GM21423 (cell line): ENCODE data around the gene VASH1.

Experiments used
- ATAC-seq: cut with Tn5 transposase; IDR thresholded peaks from one replicate; pipeline ENCODE4 v1.9.1; 2021; ENCODE audit warnings: mild to moderate bottlenecking, moderate library complexity; ENCODE audit not compliant: unreplicated experiment

VASH1 gene

DNA sequence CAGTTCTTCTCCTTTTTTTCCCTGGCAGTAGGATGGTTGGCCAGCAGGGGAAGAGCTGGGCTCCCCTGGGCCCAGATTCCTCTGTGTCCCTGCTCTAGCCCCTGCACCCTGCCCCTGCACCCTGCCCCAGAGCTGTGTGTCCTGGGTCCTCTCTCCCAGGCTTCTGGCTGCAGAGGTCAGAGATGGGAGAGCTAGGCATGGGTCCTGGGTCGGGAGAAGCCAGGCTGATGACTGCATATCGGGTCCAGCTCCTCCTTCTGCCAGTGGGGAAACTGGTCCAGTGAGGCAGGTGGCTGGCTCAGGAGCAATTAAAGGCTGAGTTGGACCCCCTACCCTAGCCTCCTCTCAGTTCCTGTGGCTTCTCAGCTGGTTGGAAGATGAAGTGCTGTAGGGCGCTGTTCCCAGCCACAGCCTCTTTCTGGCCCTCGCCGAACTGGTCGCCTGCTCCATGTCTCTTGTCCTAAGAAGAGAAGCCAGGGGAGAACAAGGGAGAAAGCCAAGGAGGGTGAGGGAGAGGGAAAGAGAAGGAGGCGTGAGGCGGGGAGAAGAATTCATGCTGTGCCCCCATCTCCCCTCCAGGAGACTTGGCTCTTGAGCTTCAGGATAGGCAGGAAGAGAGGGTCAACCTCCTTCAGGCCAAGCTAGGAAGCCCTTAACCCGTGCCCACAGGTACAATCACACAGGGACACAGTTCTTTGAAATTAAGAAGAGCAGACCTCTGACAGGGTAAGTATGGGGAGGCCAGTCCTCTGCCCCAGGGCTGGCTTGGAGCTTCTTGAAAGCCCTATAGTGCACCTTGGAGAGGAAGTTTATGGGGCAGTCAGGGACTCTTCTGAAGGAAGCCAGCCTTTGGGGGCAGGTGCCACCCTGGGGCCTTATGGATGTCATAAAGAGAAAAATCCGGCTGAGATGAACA lies 9.5 kb downstream of the VASH1 start:
- ATAC-seq, result no peak

- no peak for ATAC-seq
Observed at GRCh38 chr14:76771437-76771980, 10.2 kb downstream of the VASH1 start.

DNA sequence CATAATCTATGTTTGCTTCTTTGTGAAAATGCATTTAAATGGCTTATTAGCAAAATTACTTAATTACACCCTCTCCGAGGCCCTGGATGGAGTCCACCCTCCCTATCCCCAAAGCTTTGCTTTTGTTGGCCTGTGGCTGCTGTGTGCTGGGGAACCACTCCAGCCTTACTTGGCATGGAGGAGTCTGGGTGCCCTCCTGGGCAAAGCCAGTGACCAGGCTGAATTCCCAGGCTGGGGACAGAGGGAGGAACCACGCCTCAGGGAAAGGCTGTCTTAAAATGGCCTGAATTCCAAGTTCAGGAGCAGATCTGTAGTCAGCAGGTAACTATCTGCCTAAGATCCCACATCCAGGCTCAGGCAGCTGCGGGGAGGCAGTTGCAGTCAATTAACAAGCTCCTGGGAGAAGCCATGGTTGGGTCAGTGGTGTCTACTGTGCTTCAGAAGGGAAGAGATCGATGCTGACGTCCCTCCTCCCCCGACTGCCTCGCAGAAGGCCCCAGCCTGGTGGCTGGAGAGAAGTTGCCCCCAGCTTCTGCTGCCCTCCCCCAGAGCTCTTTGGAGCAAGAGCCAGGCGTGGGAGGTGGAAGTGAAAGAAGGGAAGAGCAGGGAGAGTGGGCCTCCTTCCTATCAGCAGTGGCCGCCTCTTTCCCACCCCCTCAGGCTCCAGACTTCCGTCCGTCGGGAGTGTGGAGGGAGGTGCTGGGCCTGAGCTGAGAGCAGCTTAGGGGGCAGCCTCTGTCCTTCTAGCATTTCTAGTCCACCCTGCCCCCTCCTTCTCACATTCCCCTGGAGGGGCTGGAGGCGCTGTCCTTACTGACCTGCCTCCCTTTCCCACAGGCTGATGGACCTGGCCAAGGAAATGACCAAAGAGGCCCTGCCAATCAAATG lies 11.3 kb downstream of the VASH1 start:
- no peak for ATAC-seq

DNA sequence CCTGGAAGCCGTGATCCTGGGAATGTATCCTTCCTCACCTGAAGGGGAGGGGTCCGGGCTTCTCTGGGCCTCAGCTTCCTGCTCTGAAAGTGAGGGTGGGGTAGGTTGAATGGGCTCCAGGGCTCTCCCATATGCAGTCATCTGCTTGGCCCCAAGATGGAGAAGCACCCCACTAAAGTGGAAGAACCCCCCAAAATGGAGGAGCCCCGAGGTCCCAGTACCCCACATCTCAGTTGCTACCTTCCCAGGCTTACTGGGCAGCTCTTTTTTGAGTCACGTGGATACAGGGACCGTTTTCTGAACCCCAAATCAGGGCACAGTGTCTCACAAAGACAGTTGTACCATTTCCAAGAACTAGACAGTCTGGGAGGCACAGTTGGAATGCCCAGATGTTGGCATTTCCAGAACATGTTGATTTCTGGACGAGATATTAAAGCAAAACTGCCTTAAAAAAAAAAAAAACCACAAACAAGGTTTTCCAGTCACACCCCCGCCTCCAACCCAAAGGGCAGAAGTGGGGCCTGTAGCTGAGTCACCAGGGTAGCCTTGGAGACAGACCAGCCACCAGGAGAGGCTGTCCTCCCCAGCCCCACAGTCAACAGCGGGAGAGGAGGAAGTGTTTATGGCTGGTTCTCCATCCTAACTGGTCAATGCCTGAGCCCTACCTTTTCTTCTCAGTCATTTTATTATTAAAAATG lies 12.1 kb downstream of the VASH1 start:
- ATAC-seq, result no peak

- no peak for ATAC-seq
Observed at GRCh38 chr14:76773956-76774820, 12.9 kb downstream of the VASH1 start.

DNA sequence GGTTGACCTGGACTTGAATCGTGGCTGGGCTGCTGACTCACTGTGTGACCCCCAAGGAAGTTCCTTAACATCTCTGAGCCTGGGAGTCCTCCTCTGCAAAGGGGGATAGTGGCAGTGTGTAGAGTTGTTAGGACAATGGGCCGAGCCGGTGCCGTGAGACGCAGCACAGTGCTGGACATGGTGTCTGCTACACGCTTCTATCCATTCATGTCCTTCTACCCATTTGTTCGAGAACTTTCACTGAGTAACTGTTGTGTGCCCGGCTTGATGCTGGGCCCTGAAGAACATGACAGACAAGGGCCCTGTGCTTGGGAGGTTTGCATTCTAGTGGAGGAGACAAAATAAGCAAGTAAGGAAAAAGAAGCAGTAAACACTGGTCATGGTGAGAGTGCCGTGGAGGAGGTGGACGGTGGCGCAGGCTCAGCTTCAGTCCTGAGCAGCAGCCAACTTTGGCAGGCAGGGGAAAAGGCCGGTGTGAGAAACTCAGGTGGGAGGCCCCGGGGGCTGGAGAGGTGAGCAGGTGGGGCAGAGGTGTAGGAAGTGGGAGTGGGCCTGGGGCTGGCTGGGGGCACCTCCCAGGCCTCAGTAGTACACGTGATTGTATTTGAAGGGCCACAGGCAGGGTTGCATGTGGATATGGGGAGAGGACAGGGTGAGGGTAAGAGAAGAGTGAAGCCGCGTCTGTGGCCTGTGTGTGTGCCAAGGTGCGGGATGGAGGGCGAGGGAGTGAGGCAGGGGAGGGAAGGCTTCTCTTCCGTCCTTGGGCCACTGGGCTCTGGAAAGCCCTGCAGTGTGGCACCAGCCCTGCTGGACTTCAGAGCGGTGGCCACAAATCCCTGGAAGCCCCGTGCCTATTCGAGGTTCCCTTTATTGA lies 13.8 kb downstream of the VASH1 start:
- no peak for ATAC-seq

- no peak for ATAC-seq
Observed at GRCh38 chr14:76775695-76776427, 14.6 kb downstream of the VASH1 start.

DNA sequence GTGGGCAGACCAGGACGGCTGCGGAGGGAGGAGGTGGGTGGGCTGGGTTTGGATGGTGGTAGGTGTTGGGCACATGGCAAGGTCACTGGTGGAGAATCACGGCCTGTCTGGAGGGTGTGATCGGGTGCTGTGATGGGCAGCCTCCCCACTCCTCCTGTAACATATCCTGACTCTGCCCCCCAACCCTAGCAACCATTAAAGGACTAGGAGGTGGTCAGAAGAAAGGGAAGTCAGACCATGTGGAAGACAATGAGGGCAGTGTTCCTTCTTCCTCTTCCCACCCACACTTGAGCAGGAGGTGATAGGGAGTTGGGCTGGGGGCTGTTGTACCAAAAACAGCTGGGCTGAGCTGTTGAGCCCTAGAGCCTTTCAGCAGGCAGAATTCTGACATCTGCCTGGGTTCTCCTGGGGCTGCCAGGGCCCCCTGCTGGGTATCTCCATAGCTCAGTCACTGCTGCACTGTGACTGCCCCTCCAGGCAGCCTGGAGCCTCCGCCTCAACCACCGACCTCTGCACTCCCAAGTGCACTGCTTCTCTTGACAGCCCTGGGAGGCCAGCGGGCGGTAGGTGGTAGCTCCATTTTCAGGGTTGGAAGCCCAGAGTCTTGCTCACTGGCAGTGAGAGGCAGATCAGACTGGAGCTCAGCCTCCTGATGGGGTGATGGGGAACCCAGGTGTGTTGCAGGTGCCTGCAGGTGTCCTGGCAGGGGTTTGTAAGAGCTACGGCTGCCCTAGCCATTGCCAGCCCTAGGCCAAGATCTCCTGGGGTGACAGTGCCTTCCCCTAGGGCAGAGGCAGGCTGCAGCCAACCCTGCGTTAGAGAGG lies 15.4 kb downstream of the VASH1 start:
- no peak for ATAC-seq

DNA sequence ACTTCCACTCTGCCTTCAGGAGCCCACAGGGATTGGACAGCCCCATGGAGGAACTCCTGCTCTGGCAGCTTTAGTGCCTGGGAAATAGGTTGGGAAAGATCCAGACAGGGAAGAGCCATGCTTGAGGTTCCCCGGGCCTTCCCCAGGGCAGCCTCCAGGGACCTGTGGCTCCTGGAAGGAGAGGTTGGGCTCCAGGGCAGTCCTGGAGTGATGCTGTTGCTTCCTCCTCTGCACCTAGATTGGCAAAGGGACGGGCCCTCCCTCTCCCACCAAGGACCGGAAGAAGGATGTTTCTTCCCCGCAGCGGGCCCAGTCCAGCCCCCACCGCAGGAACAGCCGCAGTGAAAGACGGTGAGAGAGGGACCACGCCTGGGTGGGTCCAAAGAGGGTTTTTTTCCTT lies 16.5 kb downstream of the VASH1 start:
- no peak for ATAC-seq

- ATAC-seq, result no peak
Observed at GRCh38 chr14:76778546-76779215, 17.4 kb downstream of the VASH1 start.

DNA sequence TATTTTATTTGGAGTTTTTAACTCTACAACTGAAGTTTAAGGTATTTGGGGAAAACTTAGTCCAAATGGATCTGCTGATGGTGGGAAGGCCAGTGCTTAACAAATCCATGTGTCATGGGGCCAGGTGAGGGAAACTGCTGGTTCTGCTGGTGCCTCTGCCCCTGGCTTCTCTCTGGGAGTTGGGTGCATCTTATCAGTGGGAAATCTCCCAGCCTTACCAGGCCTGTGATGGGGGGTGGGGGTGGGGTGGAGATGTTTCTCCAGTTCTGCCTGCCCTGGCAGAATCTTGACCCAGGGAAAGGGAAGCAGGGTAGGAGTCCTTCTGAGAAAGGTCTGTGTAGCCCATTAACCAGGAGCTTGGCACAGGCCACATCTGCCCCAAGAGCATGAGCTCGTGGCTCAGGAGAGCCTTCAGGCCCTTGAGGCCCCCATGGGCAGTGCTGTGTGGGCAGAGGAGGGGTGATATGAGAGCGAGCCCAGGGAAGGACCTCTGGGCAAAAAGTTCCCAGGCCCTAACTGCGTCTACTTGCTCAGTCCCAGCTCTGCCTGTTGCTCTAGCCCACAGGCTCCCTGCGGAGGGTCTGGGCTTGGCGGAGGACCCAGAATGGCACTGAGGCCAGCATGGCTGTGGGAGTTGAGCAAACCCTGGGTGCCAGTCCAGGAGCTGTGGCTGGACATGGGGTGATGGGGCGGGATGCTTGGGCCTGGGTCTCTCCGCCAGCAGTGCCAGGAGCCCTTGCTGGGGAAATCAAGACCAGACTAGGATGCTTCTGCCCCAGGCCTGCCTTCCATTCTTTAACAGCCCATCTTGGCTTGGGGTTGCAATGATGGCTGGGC lies 18.2 kb downstream of the VASH1 start:
- no peak for ATAC-seq

- no peak for ATAC-seq
Observed at GRCh38 chr14:76780058-76780345, 18.7 kb downstream of the VASH1 start.

DNA sequence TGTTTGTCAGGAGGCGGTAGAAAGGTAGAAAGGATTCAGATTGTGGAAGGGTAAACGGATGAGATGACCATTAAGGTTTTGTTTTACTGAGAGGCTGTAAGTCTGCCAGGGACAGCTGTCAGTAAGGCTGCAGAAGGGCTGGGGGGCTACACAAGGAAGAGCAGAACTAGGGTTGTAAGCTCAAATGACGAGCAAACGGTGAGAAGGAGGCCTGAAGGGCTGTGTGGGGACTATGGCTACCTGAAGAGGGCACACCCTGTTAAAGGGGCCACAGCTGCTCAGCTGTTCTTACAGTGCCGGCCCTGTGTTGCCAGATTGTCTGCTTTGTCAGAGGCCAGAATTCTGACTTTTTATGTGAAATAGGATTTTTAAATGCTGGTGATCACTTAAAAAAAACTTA lies 19.1 kb downstream of the VASH1 start:
- no peak for ATAC-seq

DNA sequence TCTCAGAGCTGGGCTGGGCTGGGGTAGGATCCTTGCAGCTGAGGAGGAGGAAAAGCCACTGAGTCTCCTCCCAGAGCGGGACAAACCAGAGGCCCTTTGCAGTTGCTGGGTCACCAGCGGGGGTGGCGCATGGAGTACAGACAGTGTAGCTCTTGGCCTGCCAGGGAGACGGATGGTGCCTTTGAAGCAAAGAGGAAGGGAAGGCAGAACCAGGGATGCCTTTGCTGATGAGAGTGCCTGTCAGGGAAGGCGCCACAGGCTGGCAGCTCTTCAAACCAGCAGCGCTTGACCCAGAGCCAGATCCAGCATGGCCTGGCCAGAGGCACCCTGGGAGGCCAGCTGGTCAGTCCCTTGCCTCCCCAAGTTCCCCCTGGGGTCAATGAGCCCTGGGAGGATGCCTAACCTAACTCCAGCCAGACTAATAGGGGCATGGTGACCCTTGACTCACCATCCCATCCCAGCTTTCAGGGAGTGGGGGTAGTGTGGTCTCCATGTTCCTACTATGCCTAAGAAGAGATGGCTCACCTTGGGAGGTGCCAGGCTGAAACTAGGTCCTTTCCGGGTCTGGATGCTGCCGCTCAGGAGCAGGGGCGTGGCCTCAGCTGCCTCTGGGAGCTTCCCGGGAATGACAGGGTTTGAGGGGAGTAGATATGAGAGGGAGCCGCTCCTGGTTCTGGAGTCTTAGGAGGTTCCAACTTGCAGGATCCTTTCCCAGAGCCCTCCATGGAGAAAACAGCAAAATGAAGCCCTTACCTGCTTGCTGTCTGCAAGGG lies 19.8 kb downstream of the VASH1 start:
- ATAC-seq, result no peak

DNA sequence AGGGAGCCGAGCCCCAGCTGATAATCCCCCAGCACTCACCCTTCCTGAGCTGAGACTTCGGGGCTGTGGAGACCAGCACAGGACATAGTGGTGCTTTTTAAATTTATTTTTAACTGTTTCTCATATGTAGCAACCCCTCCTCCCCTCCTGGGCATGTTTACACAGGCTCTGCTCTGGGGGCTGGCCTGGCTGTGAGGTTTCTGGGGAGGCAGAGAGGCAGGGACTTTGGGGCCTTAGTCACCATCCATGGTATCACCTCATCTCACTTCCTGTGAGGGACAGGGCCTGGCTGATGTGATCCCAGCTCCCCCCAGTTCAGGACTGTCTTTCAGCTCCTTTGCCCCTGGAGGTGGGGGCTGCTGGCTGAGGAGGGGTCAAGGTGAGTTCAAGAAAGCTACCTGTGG lies 20.4 kb downstream of the VASH1 start:
- ATAC-seq, result no peak
